H1 (cell line): ENCODE measurements around the gene PXT1. TPM values are rescaled to one million over a fixed set of nuclear protein-coding genes. Genes with fewer than 3 reads are reported as not detected.

ENCODE experiments used
- CTCF ChIA-PET: fragments of 300-600 bp; sonication (Branson Sonifier 250); formaldehyde crosslinking; loops from one replicate; lab custom pipeline; 2021; ENCODE audit not compliant: partially characterized antibody; lab: Charles Lee
- POLR2A ChIA-PET: fragments of 300-600 bp; sonication (Branson Sonifier 250); formaldehyde crosslinking; loops from one replicate; lab custom pipeline; 2021; ENCODE audit warnings: inconsistent platforms; ENCODE audit not compliant: partially characterized antibody; lab: Charles Lee
- DNase-seq, 2 experiments: peaks; one replicate each; pipeline versions ENCODE4 v3.0.0 to v3.0.0-alpha.2; 2010 to 2022; ENCODE audit warnings: low spot score in 2 of 2, low read depth in 1 of 2, mixed read lengths in 1 of 2
- FAIRE-seq: peaks from 2 replicates; lab custom pipeline; 2011; peaks lifted over from hg19 to GRCh38; lab: Jason Lieb, UNC
- H2AFZ ChIP-seq: 2 replicates; pipeline ENCODE4 v1.8.1; 2012; ENCODE audit warnings: low read length, inconsistent platforms
- H2AK5ac ChIP-seq: 2 replicates; pipeline ENCODE4 v1.6.1; 2013; ENCODE audit warnings: low read depth, low read length
- H2BK120ac ChIP-seq: replicated peaks from 2 replicates; pipeline ENCODE3; 2013; ENCODE audit warnings: low read depth, low read length, inconsistent platforms
- H2BK12ac ChIP-seq: 2 replicates; pipeline ENCODE4 v1.6.1; 2013; ENCODE audit warnings: low read depth, low read length
- H2BK15ac ChIP-seq: 2 replicates; pipeline ENCODE4 v1.6.1; 2013; ENCODE audit warnings: low read length
- H2BK20ac ChIP-seq: 2 replicates; pipeline ENCODE4 v1.6.1; 2013; ENCODE audit warnings: low read length
- H2BK5ac ChIP-seq: 2 replicates; pipeline ENCODE4 v1.6.1; 2013; ENCODE audit warnings: low read depth, low read length
- H3K14ac ChIP-seq: 2 replicates; pipeline ENCODE4 v1.6.1; 2013; ENCODE audit warnings: inconsistent platforms; ENCODE audit not compliant: insufficient read length
- H3K18ac ChIP-seq: 2 replicates; pipeline ENCODE4 v1.6.1; 2013; ENCODE audit warnings: low read length; ENCODE audit errors: extremely low read depth
- H3K23ac ChIP-seq: 2 replicates; pipeline ENCODE4 v1.6.1; 2013; ENCODE audit warnings: inconsistent platforms; ENCODE audit not compliant: insufficient read length
- H3K23me2 ChIP-seq: 2 replicates; pipeline ENCODE4 v1.6.1; 2013; ENCODE audit warnings: low read depth, low read length
- H3K27ac ChIP-seq: 2 replicates; pipeline ENCODE4 v1.6.1; 2011; ENCODE audit warnings: low read depth, low read length, inconsistent platforms
- H3K27me3 ChIP-seq, 4 experiments: replicated peaks in 1 of 4; 1 replicate in 1 of 4; 2 replicates in 3 of 4; pipeline versions ENCODE4 v1.6.1 to v1.8.1; 2011 to 2013; ENCODE audit warnings: low read length in 3 of 4, mild to moderate bottlenecking in 3 of 4, inconsistent platforms in 2 of 4, mixed read lengths in 2 of 4, moderate library complexity in 1 of 4; ENCODE audit not compliant: control insufficient read depth in 3 of 4, insufficient read depth in 3 of 4; ENCODE audit errors: extremely low read depth in 1 of 4
- H3K36me3 ChIP-seq, 4 experiments: 2 replicates each; pipeline versions ENCODE4 v1.6.1 to v1.8.1; 2011 to 2013; ENCODE audit warnings: mild to moderate bottlenecking in 4 of 4, low read length in 3 of 4, moderate library complexity in 2 of 4, control low read depth in 1 of 4, inconsistent platforms in 1 of 4; ENCODE audit not compliant: insufficient read depth in 4 of 4, control insufficient read depth in 2 of 4
- H3K4ac ChIP-seq: replicated peaks from 2 replicates; pipeline ENCODE3; 2013; ENCODE audit warnings: low read length, low read depth, mixed read lengths, inconsistent platforms; ENCODE audit not compliant: insufficient read length
- H3K4me1 ChIP-seq, 4 experiments: replicated peaks in 1 of 4; 1 replicate in 1 of 4; 2 replicates in 3 of 4; pipeline versions ENCODE4 v1.6.1 to v1.8.1; 2011 to 2013; ENCODE audit warnings: low read length in 3 of 4, inconsistent platforms in 2 of 4, mixed read lengths in 1 of 4; ENCODE audit not compliant: insufficient read depth in 4 of 4, control insufficient read depth in 3 of 4
- H3K4me2 ChIP-seq, 2 experiments: 2 replicates each; pipeline versions ENCODE4 v1.6.1 to v1.8.1; 2011 to 2013; ENCODE audit warnings: low read depth in 2 of 2, low read length in 2 of 2, control low read depth in 1 of 2, inconsistent platforms in 1 of 2, mild to moderate bottlenecking in 1 of 2; ENCODE audit not compliant: insufficient read depth in 1 of 2
- H3K4me3 ChIP-seq, 4 experiments: fragments of 200-600, 300-600 bp in 1 of 4; sonication (generic), shearing (Covaris generic), sonication (Bioruptor Twin) in 1 of 4; 2 replicates each; pipeline versions ENCODE4 v1.5.1 to v1.8.1; 2011 to 2016; ENCODE audit warnings: low read length in 4 of 4, low read depth in 3 of 4, control low read depth in 2 of 4, inconsistent platforms in 2 of 4, mild to moderate bottlenecking in 2 of 4, mixed read lengths in 1 of 4, moderate library complexity in 1 of 4; ENCODE audit not compliant: insufficient read depth in 2 of 4; ENCODE audit errors: extremely low read depth in 1 of 4
- H3K56ac ChIP-seq: replicated peaks from 2 replicates; pipeline ENCODE3; 2013; ENCODE audit warnings: low read depth, mild to moderate bottlenecking, mixed read lengths, low read length, inconsistent platforms; ENCODE audit not compliant: insufficient read length
- H3K79me1 ChIP-seq: 2 replicates; pipeline ENCODE4 v1.6.1; 2013; ENCODE audit warnings: low read depth, low read length, control low read depth
- H3K79me2 ChIP-seq, 2 experiments: 2 replicates each; pipeline versions ENCODE4 v1.6.1 to v1.8.1; 2012 to 2013; ENCODE audit warnings: low read length in 2 of 2, mild to moderate bottlenecking in 2 of 2, inconsistent platforms in 1 of 2; ENCODE audit not compliant: insufficient read depth in 2 of 2, control insufficient read depth in 1 of 2
- H3K9ac ChIP-seq, 4 experiments: replicated peaks in 1 of 4; 1 replicate in 1 of 4; 2 replicates in 3 of 4; pipeline versions ENCODE4 v1.6.1 to v1.8.1; 2011 to 2013; ENCODE audit warnings: low read depth in 3 of 4, low read length in 3 of 4, control low read depth in 2 of 4, mild to moderate bottlenecking in 2 of 4, moderate library complexity in 2 of 4, inconsistent platforms in 1 of 4; ENCODE audit errors: extremely low read depth in 1 of 4
- H3K9me3 ChIP-seq, 2 experiments: 2 replicates each; pipeline versions ENCODE4 v1.6.1 to v1.8.1; 2012 to 2013; ENCODE audit warnings: mild to moderate bottlenecking in 2 of 2, moderate library complexity in 2 of 2, control low read depth in 1 of 2, inconsistent platforms in 1 of 2, low read depth in 1 of 2, low read length in 1 of 2, mixed read lengths in 1 of 2; ENCODE audit not compliant: insufficient read depth in 2 of 2
- H4K20me1 ChIP-seq, 2 experiments: replicated peaks in 1 of 2; 2 replicates each; pipeline versions ENCODE3 to v1.8.1; 2011 to 2013; ENCODE audit warnings: inconsistent platforms in 2 of 2, low read length in 2 of 2, mild to moderate bottlenecking in 1 of 2; ENCODE audit not compliant: insufficient read depth in 2 of 2, control insufficient read depth in 1 of 2
- H4K5ac ChIP-seq: 2 replicates; pipeline ENCODE4 v1.6.1; 2013; ENCODE audit warnings: low read length, low read depth, mixed read lengths, inconsistent platforms; ENCODE audit not compliant: insufficient read length
- H4K8ac ChIP-seq: 2 replicates; pipeline ENCODE4 v1.8.0; 2013; ENCODE audit warnings: mild to moderate bottlenecking, moderate library complexity, low read length, inconsistent platforms; ENCODE audit not compliant: insufficient read depth; ENCODE audit errors: extremely low read depth
- H4K91ac ChIP-seq: replicated peaks from 2 replicates; pipeline ENCODE3; 2013; ENCODE audit warnings: low read length, mixed read lengths, inconsistent platforms; ENCODE audit not compliant: insufficient read length
- EGR1 ChIP-seq: IDR thresholded peaks from 2 replicates; pipeline ENCODE4 v1.6.1; 2011; ENCODE audit warnings: low read depth, low read length, borderline replicate concordance
- GABPA ChIP-seq: IDR thresholded peaks from 2 replicates; pipeline ENCODE4 v1.6.1; 2011; ENCODE audit warnings: mild to moderate bottlenecking, low read length, moderate library complexity, borderline replicate concordance; ENCODE audit not compliant: insufficient read depth
- HDAC6 ChIP-seq: IDR thresholded peaks from one replicate; pipeline ENCODE4 v1.7.1; 2012; ENCODE audit warnings: low read depth, mild to moderate bottlenecking, inconsistent platforms, low read length, moderate library complexity
- SAP30 ChIP-seq: fragments of 300-600 bp; sonication (generic); IDR thresholded peaks from 2 replicates; pipeline ENCODE4 v1.7.1; 2012; ENCODE audit warnings: low read length, moderate library complexity, mild to moderate bottlenecking, inconsistent platforms; ENCODE audit not compliant: insufficient read depth, insufficient replicate concordance
- SIN3A ChIP-seq, 2 experiments: IDR thresholded peaks in 1 of 2; conservative IDR thresholded peaks in 1 of 2; 2 replicates each; pipeline ENCODE4 v1.6.1; 2011 to 2012; ENCODE audit warnings: low read length in 2 of 2, improper control_type of control experiment in 1 of 2, low read depth in 1 of 2, mild to moderate bottlenecking in 1 of 2
- SP4 ChIP-seq: IDR thresholded peaks from 2 replicates; pipeline ENCODE4 v1.6.1; 2012; ENCODE audit warnings: low read length, inconsistent platforms
- TAF1 ChIP-seq: IDR thresholded peaks from 2 replicates; pipeline ENCODE4 v1.6.1; 2011; ENCODE audit warnings: mild to moderate bottlenecking, low read depth, low read length
- WGBS, 2 experiments: shearing (Covaris generic) in 1 of 2; methylation state at CpG; one replicate each; pipeline versions ENCODE4 v1.1.6 to v1.1.7; 2013 to 2015; ENCODE audit warnings: low lambda C conversion rate in 2 of 2, mixed read lengths in 2 of 2, inconsistent platforms in 1 of 2, low coverage in 1 of 2, missing lambda C conversion rate in 1 of 2; ENCODE audit not compliant: insufficient replicate concordance in 2 of 2, insufficient coverage in 1 of 2, insufficient read length in 1 of 2; ENCODE audit errors: extremely low coverage in 1 of 2, missing lambda C conversion rate in 1 of 2; 5-methylcytosine and 5-hydroxymethylcytosine counted together
- polyA plus RNA-seq, 7 experiments: library from polyadenylated mRNA; depleted of rRNA in 3 of 7; stranded (reverse) in 5 of 7; unstranded in 2 of 7; fragments of >200 nt in 5 of 7; fragments of 200-250 nt in 2 of 7; gene quantifications; 1 replicate in 5 of 7; 2 replicates in 1 of 7; 4 replicates in 1 of 7; pipeline versions ENCODE4 v1.2.1 to v1.2.3, GENCODE V29; 2011 to 2013; ENCODE audit warnings: missing spikeins in 2 of 7, mixed read lengths in 2 of 7
- total RNA-seq: library from RNA; stranded (reverse); fragmentation: NEBNext Ultra II Directional; extraction: Animal tissue kit (Norgen Biotek cat#: 25700); gene quantifications from 2 replicates; pipeline ENCODE4 v1.2.1, GENCODE V29; 2021
- TF ChIP-seq, protein P1 (sequence below): IDR thresholded peaks from 2 replicates; pipeline ENCODE4 v1.6.1; 2011; ENCODE audit warnings: low read depth, mild to moderate bottlenecking, low read length; ENCODE audit not compliant: insufficient read depth

Gene PXT1
- total and polyA plus RNA-seq, 2 of the 8 experiments (the other 6 are each of a cell fraction or from before 2014, with no cell fraction given) = 0.06 TPM; not detected in 1

DNA sequence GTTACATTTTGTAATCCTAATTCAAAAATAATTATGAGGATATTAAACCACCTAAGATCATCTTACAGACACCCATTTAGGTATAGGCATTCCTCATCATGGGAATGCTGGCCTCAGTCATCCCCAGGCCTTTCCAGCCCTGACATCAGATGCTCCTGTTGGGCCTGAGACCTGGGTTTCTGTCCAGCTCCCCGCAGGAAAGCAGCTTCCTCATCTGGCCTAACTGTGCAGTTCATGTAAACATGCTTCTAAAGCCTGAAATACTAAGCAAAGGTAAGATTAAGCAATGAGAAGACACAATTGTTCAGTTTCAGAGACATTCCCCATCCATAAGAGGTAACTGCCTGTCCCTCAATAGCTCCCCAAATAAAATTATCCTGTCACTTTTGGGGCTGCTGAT lies 74.2 kb downstream of the PXT1 start:
- Histone ChIP-seq H2AFZ (no peak overlapping the region), H4K8ac (no peak overlapping the region), H3K79me1 (no peaks in the 10 kb centered on the region), H2AK5ac (no peak overlapping the region), H3K36me3 (no peaks in the 10 kb centered on the region), H3K4me1 (peaks cover 0 to 3% (median 1%) of the 10 kb centered on the region in 4 experiments; a peak in 2 of 7 replicates), H3K9me3 (no peaks in the 10 kb centered on the region), H2BK120ac (no peak overlapping the region), H2BK5ac (no peak overlapping the region), H4K5ac (no peak overlapping the region), H3K27ac (no peak overlapping the region), H3K23ac (no peak overlapping the region), H3K27me3 (no peaks in the 10 kb centered on the region), H2BK20ac (no peak overlapping the region), H3K4me3 (no peak overlapping the region), H3K14ac (no peak overlapping the region), H3K9ac (no peak overlapping the region), H4K91ac (no peak overlapping the region), H2BK15ac (no peak overlapping the region), H4K20me1 (no peaks in the 10 kb centered on the region), H3K18ac (no peak overlapping the region), H3K4me2 (no peak overlapping the region), H3K23me2 (no peaks in the 10 kb centered on the region; the same call in 1 of the 2 replicates), H3K4ac (no peak overlapping the region), H3K56ac (no peak overlapping the region), H3K79me2 (no peaks in the 10 kb centered on the region), H2BK12ac (no peak overlapping the region)
- TF ChIP-seq GABPA = no peak
- no peak for TF ChIP-seq TAF1
- no peak for TF ChIP-seq EGR1
- no peak for TF ChIP-seq HDAC6
- TF ChIP-seq SAP30 = no peak
- TF ChIP-seq, protein P1, sequence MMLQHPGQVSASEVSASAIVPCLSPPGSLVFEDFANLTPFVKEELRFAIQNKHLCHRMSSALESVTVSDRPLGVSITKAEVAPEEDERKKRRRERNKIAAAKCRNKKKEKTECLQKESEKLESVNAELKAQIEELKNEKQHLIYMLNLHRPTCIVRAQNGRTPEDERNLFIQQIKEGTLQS = no peak
- TF ChIP-seq SIN3A (conservative IDR thresholded peaks at IDR 0.05 in 1 of 2, IDR thresholded peaks at IDR 0.05 in 1 of 2; ENCODE audit: low read depth in 1 of 2, low read length in 2 of 2) = no peak
- TF ChIP-seq SP4 = no peak
- ChIA-PET POLR2A (interaction anchor here (1.2 kb wide), 1 partner anchor 23 kb away, joined by 3 read pairs; no protein-coding TSS in a partner anchor), CTCF (interaction anchor here (1.1 to 3.6 kb wide), 6 partner anchors 9 to 230 kb away, joined by 3 to 23 read pairs (median 4); no protein-coding TSS in a partner anchor)
- WGBS, 2 experiments = 90% methylated on average over 1 of the region's 1 CpG; no CpG with 5 or more reads in 1 of the 2 experiments
- FAIRE-seq (no peak), DNase-seq (no peak)
